HG02938 (cell line): ENCODE measurements around the gene C1orf116.
A peak's percentile ranks its signal among the peaks of the same experiment; 100 is the strongest.

ENCODE experiments used
- ATAC-seq: cut with Tn5 transposase; IDR thresholded peaks from one replicate; pipeline ENCODE4 v1.9.1; 2021; ENCODE audit warnings: mild to moderate bottlenecking, moderate library complexity; ENCODE audit not compliant: unreplicated experiment

The C1orf116 gene

GRCh38 chr1:207001492-207002245, 30.9 kb downstream of the C1orf116 start:
- no peak for ATAC-seq

GRCh38 chr1:207000651-207001291, 31.8 kb downstream of the C1orf116 start:
- no peak for ATAC-seq

GRCh38 chr1:206998816-206999215, 33.7 kb downstream of the C1orf116 start:
- ATAC-seq: no peak

GRCh38 chr1:206992790-206993189, 39.8 kb downstream of the C1orf116 start:
- ATAC-seq: no peak

GRCh38 chr1:206987873-206988272, 44.7 kb downstream of the C1orf116 start:
- ATAC-seq: no peak

- no peak for ATAC-seq
Measured at GRCh38 chr1:206986885-206987284, 45.7 kb downstream of the C1orf116 start.

GRCh38 chr1:206986402-206986801, 46.2 kb downstream of the C1orf116 start:
- no peak for ATAC-seq

GRCh38 chr1:206985162-206985749, 47.3 kb downstream of the C1orf116 start:
- ATAC-seq: no peak

GRCh38 chr1:206982216-206982615, 50.3 kb downstream of the C1orf116 start:
- peak; percentile 62 for ATAC-seq

- ATAC-seq: no peak
Measured at GRCh38 chr1:206979379-206980043, 53.0 kb downstream of the C1orf116 start.

- no peak for ATAC-seq
Measured at GRCh38 chr1:206978259-206978658, 54.3 kb downstream of the C1orf116 start.

- ATAC-seq: no peak
Measured at GRCh38 chr1:206975306-206975705, 57.2 kb downstream of the C1orf116 start.

- ATAC-seq: no peak
Measured at GRCh38 chr1:206974140-206974539, 58.4 kb downstream of the C1orf116 start.

- no peak for ATAC-seq
Measured at GRCh38 chr1:206972728-206973127, 59.8 kb downstream of the C1orf116 start.

- peak; percentile 46 for ATAC-seq
Measured at GRCh38 chr1:206971029-206971655, 61.4 kb downstream of the C1orf116 start.

- ATAC-seq: no peak
Measured at GRCh38 chr1:206970446-206970845, 62.1 kb downstream of the C1orf116 start, which contains the start of gene FCAMR. Gene FCAMR, minus strand, starts transcription at chr1:206970460. Its CDS starts 335 bp downstream, at chr1:206970125.

- no peak for ATAC-seq
Measured at GRCh38 chr1:206969090-206969489, 63.5 kb downstream of the C1orf116 start.
